ENCODE measurements around the gene TCF20.

The TCF20 gene

GRCh38 chr22:42301742-42302102, 31.3 kb upstream of the TCF20 start:
- DNase-seq (ENCODE audit: low read depth in 1 of 2, low spot score in 1 of 2), result no peak
- peak overlapping the region; percentile 91 for H3K27ac ChIP-seq (replicated peaks)
- no peaks in the 10 kb centered on the region for H3K27me3 ChIP-seq (ENCODE audit: insufficient read depth, poor library complexity, severe bottlenecking)
- TF ChIP-seq POLR2AphosphoS5 (IDR thresholded peaks at IDR 0.05; ENCODE audit: low read depth) (no peak), SPI1 (IDR thresholded peaks at IDR 0.05; ENCODE audit: borderline replicate concordance, low read depth) (no peak), GABPA (IDR thresholded peaks at IDR 0.05; ENCODE audit: low read depth) (no peak), REST (IDR thresholded peaks at IDR 0.05; ENCODE audit: insufficient replicate concordance, low read depth) (no peak), CTCF (IDR thresholded peaks at IDR 0.05; ENCODE audit: insufficient read depth, low read length) (no peak)
- no peak overlapping the region for H3K4me3 ChIP-seq (replicated peaks; ENCODE audit: insufficient read depth, low read length)

- no peak for DNase-seq (ENCODE audit: low read depth in 1 of 2, low spot score in 1 of 2)
- Histone ChIP-seq H3K27ac (replicated peaks) (peak overlapping the region; percentile 91), H3K27me3 (ENCODE audit: insufficient read depth, poor library complexity, severe bottlenecking) (no peaks in the 10 kb centered on the region), H3K4me3 (replicated peaks; ENCODE audit: insufficient read depth, low read length) (no peak overlapping the region)
- 0 out of 2 replicates have a peak, but pooled peaks have one; percentile 19 for TF ChIP-seq POLR2AphosphoS5 (IDR thresholded peaks at IDR 0.05; ENCODE audit: low read depth)
- TF ChIP-seq SPI1 (IDR thresholded peaks at IDR 0.05; ENCODE audit: borderline replicate concordance, low read depth), result no peak
These were observed 30.8 kb upstream of the TCF20 start for GRCh38 chr22:42301077-42301741.

- Histone ChIP-seq H3K4me3 (replicated peaks; ENCODE audit: insufficient read depth, low read length) (0 out of 2 replicates have a peak overlapping the region, but pooled peaks have one; percentile 4), H3K27ac (replicated peaks) (peak overlapping the region; percentile 91), H3K27me3 (ENCODE audit: insufficient read depth, poor library complexity, severe bottlenecking) (no peaks in the 10 kb centered on the region)
- TF ChIP-seq GABPA (IDR thresholded peaks at IDR 0.05; ENCODE audit: low read depth) (no peak), POLR2AphosphoS5 (IDR thresholded peaks at IDR 0.05; ENCODE audit: low read depth) (peak; percentile 40; the same call in 1 of the 2 replicates)
- DNase-seq (ENCODE audit: low read depth in 1 of 2, low spot score in 1 of 2), result peak; percentile 87 to 89
These were observed 30.0 kb upstream of the TCF20 start for GRCh38 chr22:42300259-42301076.

GRCh38 chr22:42299586-42300258, 29.3 kb upstream of the TCF20 start:
- Histone ChIP-seq H3K27me3 (ENCODE audit: insufficient read depth, poor library complexity, severe bottlenecking) (no peaks in the 10 kb centered on the region), H3K4me3 (replicated peaks; ENCODE audit: insufficient read depth, low read length) (no peak overlapping the region), H3K27ac (replicated peaks) (peak overlapping the region; percentile 91)
- TF ChIP-seq REST (IDR thresholded peaks at IDR 0.05; ENCODE audit: insufficient replicate concordance, low read depth) (no peak), GABPA (IDR thresholded peaks at IDR 0.05; ENCODE audit: low read depth) (no peak), POLR2AphosphoS5 (IDR thresholded peaks at IDR 0.05; ENCODE audit: low read depth) (peak; percentile 39; the same call in 1 of the 2 replicates), SPI1 (IDR thresholded peaks at IDR 0.05; ENCODE audit: borderline replicate concordance, low read depth) (peak; percentile 75), CTCF (IDR thresholded peaks at IDR 0.05; ENCODE audit: insufficient read depth, low read length) (no peak)
- DNase-seq (ENCODE audit: low read depth in 1 of 2, low spot score in 1 of 2), result peak; percentile 86 to 93
